Progenitor cell of endocrine pancreas (in vitro differentiated cells): ENCODE measurements around the gene AMER1. TPM values are rescaled to one million over a fixed set of nuclear protein-coding genes. Genes with fewer than 3 reads are reported as not detected.
"Not testable (repeated sequence)": the region's sequence is repeated elsewhere in the genome, so short reads cannot be mapped to it uniquely, and the experiment has no call there.

Experiments used
- DNase-seq: peaks from one replicate; pipeline ENCODE4 v3.0.0; 2021; ENCODE audit warnings: low spot score; ENCODE audit not compliant: unreplicated experiment
- H3K27ac Mint-ChIP-seq: 2 replicates; pipeline ENCODE4 v1.8.0; 2021; ENCODE audit warnings: mild to moderate bottlenecking, moderate library complexity, mixed read lengths
- H3K27me3 Mint-ChIP-seq: 2 replicates; pipeline ENCODE4 v1.8.0; 2021; ENCODE audit warnings: mixed read lengths
- H3K36me3 Mint-ChIP-seq: 2 replicates; pipeline ENCODE4 v1.8.0; 2022; ENCODE audit warnings: mixed read lengths; ENCODE audit not compliant: insufficient read depth
- H3K4me1 Mint-ChIP-seq: 2 replicates; pipeline ENCODE4 v1.8.0; 2021; ENCODE audit warnings: low read depth, mixed read lengths
- H3K4me3 Mint-ChIP-seq: 2 replicates; pipeline ENCODE4 v1.8.0; 2021; ENCODE audit warnings: low read depth, mild to moderate bottlenecking, moderate library complexity, mixed read lengths
- H3K9me3 Mint-ChIP-seq: 2 replicates; pipeline ENCODE4 v1.8.0; 2021; ENCODE audit warnings: low read depth, mixed read lengths
- long read RNA-seq: library from polyadenylated mRNA; unstranded; transcript quantifications from one replicate; pipeline ENCODE4 v2.0.0, GENCODE V29; 2020
- total RNA-seq: library from RNA; stranded (reverse); gene quantifications from 2 replicates; pipeline ENCODE4 v1.2.1, GENCODE V29; 2021
- TF ChIP-seq, protein P1 (sequence below): fragments of 200-600 bp; sonication (generic); IDR thresholded peaks from one replicate; pipeline ENCODE4 v1.5.0; 2021; ENCODE audit warnings: antibody characterized with exemption, mild to moderate bottlenecking; ENCODE audit not compliant: unreplicated experiment

AMER1 gene
- total RNA-seq: 12.6 and 12.9 TPM in 2 replicates
- long read RNA-seq, partial matches to known transcripts: 0 of 1 reads
- long read RNA-seq, other reads (novel, unspliced or antisense): 1 of 1 reads

DNA sequence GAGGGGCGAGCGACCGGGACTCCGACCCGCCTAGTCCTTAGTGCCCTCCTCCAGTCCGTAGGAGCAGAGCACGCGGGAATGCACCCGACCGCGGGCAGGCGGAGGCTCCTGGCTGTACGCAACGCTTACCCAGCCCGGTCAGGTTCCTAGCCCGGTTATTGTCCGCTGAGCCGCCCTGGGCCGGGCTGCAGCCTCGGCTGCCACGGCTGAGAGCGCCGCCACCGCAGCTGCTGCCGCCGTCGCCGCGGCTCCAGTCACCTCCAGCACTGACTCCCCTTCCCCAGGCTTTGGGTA is at the start of gene AMER1:
TSS of gene AMER1 (minus strand) at position 268 of the 294 bp plus-strand sequence. CDS start 12,422 bp downstream, outside the sequence.
- H3K9me3 Mint-ChIP-seq: peaks cover 9% of the 10 kb centered on the region
- TF ChIP-seq, protein P1, sequence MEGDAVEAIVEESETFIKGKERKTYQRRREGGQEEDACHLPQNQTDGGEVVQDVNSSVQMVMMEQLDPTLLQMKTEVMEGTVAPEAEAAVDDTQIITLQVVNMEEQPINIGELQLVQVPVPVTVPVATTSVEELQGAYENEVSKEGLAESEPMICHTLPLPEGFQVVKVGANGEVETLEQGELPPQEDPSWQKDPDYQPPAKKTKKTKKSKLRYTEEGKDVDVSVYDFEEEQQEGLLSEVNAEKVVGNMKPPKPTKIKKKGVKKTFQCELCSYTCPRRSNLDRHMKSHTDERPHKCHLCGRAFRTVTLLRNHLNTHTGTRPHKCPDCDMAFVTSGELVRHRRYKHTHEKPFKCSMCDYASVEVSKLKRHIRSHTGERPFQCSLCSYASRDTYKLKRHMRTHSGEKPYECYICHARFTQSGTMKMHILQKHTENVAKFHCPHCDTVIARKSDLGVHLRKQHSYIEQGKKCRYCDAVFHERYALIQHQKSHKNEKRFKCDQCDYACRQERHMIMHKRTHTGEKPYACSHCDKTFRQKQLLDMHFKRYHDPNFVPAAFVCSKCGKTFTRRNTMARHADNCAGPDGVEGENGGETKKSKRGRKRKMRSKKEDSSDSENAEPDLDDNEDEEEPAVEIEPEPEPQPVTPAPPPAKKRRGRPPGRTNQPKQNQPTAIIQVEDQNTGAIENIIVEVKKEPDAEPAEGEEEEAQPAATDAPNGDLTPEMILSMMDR: no peak
- H3K4me3 Mint-ChIP-seq: peak within 1 kb of the TSS; percentile 85
- no peaks in the 10 kb centered on the region for H3K27me3 Mint-ChIP-seq
- peaks cover 4% of the 10 kb centered on the region for H3K36me3 Mint-ChIP-seq
- DNase-seq: no peak
- peak within 1 kb of the TSS; percentile 98 for H3K27ac Mint-ChIP-seq
- peaks cover 11% of the 10 kb centered on the region for H3K4me1 Mint-ChIP-seq

- no peak for DNase-seq
- no peaks in the 10 kb centered on the region for H3K4me1 Mint-ChIP-seq
- H3K4me3 Mint-ChIP-seq: no peak within 1 kb of the TSS
- TF ChIP-seq, protein P1: no peak
- no peaks in the 10 kb centered on the region for H3K27me3 Mint-ChIP-seq
- no peak within 1 kb of the TSS for H3K27ac Mint-ChIP-seq
- peaks cover 6% of the 10 kb centered on the region for H3K9me3 Mint-ChIP-seq
- no peaks in the 10 kb centered on the region for H3K36me3 Mint-ChIP-seq
Observed at GRCh38 chrX:64230123-64230970, 24.8 kb upstream of the AMER1 start, which contains the start of gene ASB12. ASB12 (minus strand) TSS chrX:64230607; CDS start chrX:64225650, 4,957 bp downstream.

DNA sequence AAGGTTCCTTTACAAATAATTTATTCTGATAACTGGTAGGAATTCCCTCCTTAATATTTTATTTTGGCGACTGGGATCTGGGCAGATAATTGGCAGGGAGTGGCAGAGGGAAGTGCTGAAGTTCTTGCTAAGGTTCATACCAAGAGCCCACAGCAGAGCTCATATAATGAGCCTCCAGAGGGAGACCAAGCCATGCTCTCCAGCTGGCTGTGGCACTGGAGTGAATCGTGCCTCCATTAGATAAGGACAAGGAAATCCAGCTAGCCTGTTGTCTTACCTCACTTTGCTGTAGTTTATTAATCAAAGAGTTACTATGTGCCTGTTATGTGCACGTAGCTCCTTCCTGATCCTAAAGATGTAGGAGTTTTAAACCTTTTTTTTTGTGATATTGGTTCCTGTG is 23.6 kb upstream of the AMER1 start:
- Mint-ChIP-seq H3K27me3 (no peaks in the 10 kb centered on the region), H3K27ac (no peak overlapping the region), H3K4me1 (no peaks in the 10 kb centered on the region), H3K9me3 (peaks cover 9% of the 10 kb centered on the region), H3K36me3 (no peaks in the 10 kb centered on the region), H3K4me3 (no peak overlapping the region)
- DNase-seq: no peak
- TF ChIP-seq, protein P1: no peak

DNA sequence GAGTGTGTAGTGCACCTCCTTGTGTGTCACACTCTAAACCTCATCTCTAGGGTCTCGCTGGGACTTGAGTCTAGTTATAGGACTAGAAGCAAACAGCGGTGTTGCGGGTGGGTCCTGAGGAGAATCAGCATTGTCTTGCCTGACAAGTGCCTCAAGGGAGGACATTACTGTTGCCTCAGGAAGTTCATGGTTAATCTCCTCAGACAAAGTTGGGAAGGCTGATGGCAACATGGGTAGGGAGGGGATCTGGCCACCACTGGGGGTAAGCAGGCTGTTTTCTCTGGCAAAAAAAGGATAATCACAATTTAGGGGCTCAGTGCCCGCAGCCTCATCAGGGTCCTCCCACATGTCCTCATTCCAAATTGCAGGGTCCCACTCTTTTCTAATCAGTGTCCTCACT is 12.5 kb upstream of the AMER1 start:
- H3K36me3 Mint-ChIP-seq: no peaks in the 10 kb centered on the region
- no peak overlapping the region for H3K4me3 Mint-ChIP-seq
- DNase-seq: no peak
- H3K27ac Mint-ChIP-seq: no peak overlapping the region
- peaks cover 21% of the 10 kb centered on the region for H3K9me3 Mint-ChIP-seq
- H3K4me1 Mint-ChIP-seq: no peaks in the 10 kb centered on the region
- TF ChIP-seq, protein P1: no peak
- no peaks in the 10 kb centered on the region for H3K27me3 Mint-ChIP-seq

- not testable (repeated sequence) for H3K36me3 Mint-ChIP-seq, H3K27me3 Mint-ChIP-seq, H3K27ac Mint-ChIP-seq, DNase-seq, H3K4me1 Mint-ChIP-seq, H3K4me3 Mint-ChIP-seq
- peaks cover 11% of the 10 kb centered on the region for H3K9me3 Mint-ChIP-seq
Observed at GRCh38 chrX:64213989-64214388, 8.5 kb upstream of the AMER1 start.
